ENCODE data around the gene PPP1R1C. TPM values are rescaled to one million over a fixed set of nuclear protein-coding genes. Genes with fewer than 3 reads are reported as not detected.
"Not testable (repeated sequence)": the region's sequence is repeated elsewhere in the genome, so short reads cannot be mapped to it uniquely, and the experiment has no call there.

PPP1R1C gene
- total RNA-seq, 1 donor = 0.36 TPM

DNA sequence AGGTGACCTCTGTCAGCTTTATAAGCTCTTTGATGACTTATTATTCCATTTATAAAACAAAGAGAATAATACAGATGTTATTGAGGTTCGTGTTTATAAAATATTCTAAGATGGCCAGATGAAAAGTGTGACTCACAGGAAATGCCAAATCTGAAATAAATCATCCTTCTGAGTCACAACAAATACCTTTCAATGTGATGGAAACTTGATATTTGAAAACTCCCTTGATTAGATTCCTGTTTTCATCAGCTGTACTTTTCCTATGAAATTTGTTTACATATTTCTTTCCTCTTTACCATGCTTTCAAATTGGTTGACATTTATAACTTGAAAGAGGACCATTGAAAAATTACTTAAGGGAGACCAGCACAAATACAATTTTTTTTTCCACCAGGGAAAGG lies 30.6 kb upstream of the PPP1R1C start:
- Histone ChIP-seq H3K4me1 (ENCODE audit: insufficient read depth, low read length) (peaks cover 19% of the 10 kb centered on the region), H3K4me3 (ENCODE audit: insufficient read depth, low read length) (no peak overlapping the region), H3K27me3 (ENCODE audit: insufficient read depth, low read length) (no peaks in the 10 kb centered on the region), H4K20me1 (ENCODE audit: insufficient read depth, low read length) (no peaks in the 10 kb centered on the region), H3K36me3 (ENCODE audit: insufficient read depth, low read length) (no peaks in the 10 kb centered on the region), H3K4me2 (ENCODE audit: insufficient read depth, low read length) (peak overlapping the region; percentile 74), H3K27ac (ENCODE audit: low read depth, low read length) (peak overlapping the region; percentile 28), H3K9me3 (ENCODE audit: low read depth, low read length) (no peaks in the 10 kb centered on the region), H2AFZ (ENCODE audit: low read length) (no peak overlapping the region), H3K79me2 (ENCODE audit: insufficient read depth, low read length) (no peaks in the 10 kb centered on the region)
- TF ChIP-seq CTCF (IDR thresholded peaks at IDR 0.05; ENCODE audit: extremely low read depth, low read depth, low read length) = no peak
- DNase-seq (ENCODE audit: insufficient read length, low spot score, missing footprints) = peak; percentile 78

- not testable (repeated sequence) for H2AFZ ChIP-seq (ENCODE audit: low read length); H3K79me2 ChIP-seq (ENCODE audit: insufficient read depth, low read length); H3K4me3 ChIP-seq (ENCODE audit: insufficient read depth, low read length); H3K9me3 ChIP-seq (ENCODE audit: low read depth, low read length); H3K27ac ChIP-seq (ENCODE audit: low read depth, low read length); H4K20me1 ChIP-seq (ENCODE audit: insufficient read depth, low read length); H3K4me2 ChIP-seq (ENCODE audit: insufficient read depth, low read length); H3K27me3 ChIP-seq (ENCODE audit: insufficient read depth, low read length); H3K36me3 ChIP-seq (ENCODE audit: insufficient read depth, low read length); DNase-seq (ENCODE audit: insufficient read length, low spot score, missing footprints)
- peaks cover 19% of the 10 kb centered on the region for H3K4me1 ChIP-seq (ENCODE audit: insufficient read depth, low read length)
These were observed 29.8 kb upstream of the PPP1R1C start for GRCh38 chr2:181955866-181956265.

- H3K9me3 ChIP-seq (ENCODE audit: low read depth, low read length) = no peaks in the 10 kb centered on the region
- no peak for DNase-seq (ENCODE audit: insufficient read length, low spot score, missing footprints)
These were observed 28.0 kb upstream of the PPP1R1C start for GRCh38 chr2:181957668-181958067.

GRCh38 chr2:181958726-181959125 lies 26.9 kb upstream of the PPP1R1C start:
- H3K27ac ChIP-seq (ENCODE audit: low read depth, low read length) = no peak overlapping the region
- H3K4me3 ChIP-seq (ENCODE audit: insufficient read depth, low read length) = no peak overlapping the region
- no peaks in the 10 kb centered on the region for H3K9me3 ChIP-seq (ENCODE audit: low read depth, low read length)
- H4K20me1 ChIP-seq (ENCODE audit: insufficient read depth, low read length) = no peaks in the 10 kb centered on the region
- no peak for TF ChIP-seq CTCF (IDR thresholded peaks at IDR 0.05; ENCODE audit: extremely low read depth, low read depth, low read length)
- no peaks in the 10 kb centered on the region for H3K79me2 ChIP-seq (ENCODE audit: insufficient read depth, low read length)
- peaks cover 15% of the 10 kb centered on the region for H3K4me1 ChIP-seq (ENCODE audit: insufficient read depth, low read length)
- no peaks in the 10 kb centered on the region for H3K36me3 ChIP-seq (ENCODE audit: insufficient read depth, low read length)
- DNase-seq (ENCODE audit: insufficient read length, low spot score, missing footprints) = no peak
- no peak overlapping the region for H3K4me2 ChIP-seq (ENCODE audit: insufficient read depth, low read length)
- no peak overlapping the region for H2AFZ ChIP-seq (ENCODE audit: low read length)
- no peaks in the 10 kb centered on the region for H3K27me3 ChIP-seq (ENCODE audit: insufficient read depth, low read length)

More at GRCh38 chr2:181957668-181958067, 28.0 kb upstream of the PPP1R1C start:
- Histone ChIP-seq H3K27me3 (ENCODE audit: insufficient read depth, low read length) (no peaks in the 10 kb centered on the region), H2AFZ (ENCODE audit: low read length) (no peak overlapping the region), H3K4me2 (ENCODE audit: insufficient read depth, low read length) (no peak overlapping the region), H3K4me1 (ENCODE audit: insufficient read depth, low read length) (peaks cover 19% of the 10 kb centered on the region), H3K4me3 (ENCODE audit: insufficient read depth, low read length) (no peak overlapping the region), H3K79me2 (ENCODE audit: insufficient read depth, low read length) (no peaks in the 10 kb centered on the region), H4K20me1 (ENCODE audit: insufficient read depth, low read length) (no peaks in the 10 kb centered on the region), H3K36me3 (ENCODE audit: insufficient read depth, low read length) (no peaks in the 10 kb centered on the region), H3K27ac (ENCODE audit: low read depth, low read length) (no peak overlapping the region)
- TF ChIP-seq CTCF (IDR thresholded peaks at IDR 0.05; ENCODE audit: extremely low read depth, low read depth, low read length) = no peak
